ENCODE measurements around the gene SPOCK2. TPM values are rescaled to one million over a fixed set of nuclear protein-coding genes. Genes with fewer than 3 reads are reported as not detected.
A peak's percentile ranks its signal among the peaks of the same experiment; 100 is the strongest.

SPOCK2 gene
- total RNA-seq, 2 experiments from 2014 or later: 976 to 998 TPM

DNA sequence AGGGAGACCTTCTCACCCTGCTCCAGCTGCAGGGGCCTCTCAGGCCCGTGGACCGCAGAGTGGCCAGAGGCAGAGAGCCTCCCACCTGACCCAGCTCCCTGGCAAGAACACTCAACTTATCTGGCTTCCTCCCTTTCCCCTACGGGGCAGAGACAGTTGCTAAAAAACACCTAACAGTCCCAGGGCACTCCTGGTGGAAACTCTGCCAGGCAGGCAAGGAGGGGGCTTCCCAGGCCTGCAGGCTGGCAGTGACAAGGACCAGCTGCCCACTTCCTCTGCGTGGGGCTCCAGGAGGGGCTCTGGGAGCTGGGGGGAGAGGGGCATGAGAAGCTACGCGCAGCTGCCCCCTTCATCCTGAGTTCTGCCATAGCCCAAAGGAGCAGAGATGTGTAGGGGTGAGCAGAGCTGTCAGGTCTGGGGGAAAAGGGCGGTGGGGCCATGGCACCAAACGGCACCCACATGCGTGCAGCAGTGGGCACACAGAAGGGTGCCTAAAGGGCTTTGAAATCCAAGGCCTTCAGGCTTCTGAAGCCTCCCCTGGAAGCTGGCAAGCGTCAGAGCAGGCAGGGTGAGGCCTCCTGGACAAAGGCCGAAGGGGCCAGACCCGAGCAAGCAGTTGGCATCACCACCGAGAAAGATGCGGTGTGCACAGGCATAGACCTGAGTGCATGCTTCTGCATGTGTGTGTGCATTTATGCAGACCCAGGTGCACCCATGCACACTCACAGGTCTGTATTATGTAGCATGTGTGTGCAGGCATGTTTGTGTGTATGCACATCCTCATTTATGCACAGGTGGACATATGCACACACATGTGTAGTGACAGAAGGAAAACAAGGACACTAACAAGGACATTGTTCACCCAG, 14.4 kb downstream of the SPOCK2 start:
- DNase-seq (no peak), ATAC-seq (ENCODE audit: poor library complexity) (no peak)
- CTCF ChIA-PET: no interaction called here
- H3K4me1 Mint-ChIP-seq (ENCODE audit: low read depth): peaks cover 84% of the 10 kb centered on the region
- Histone ChIP-seq H3K36me3 (ENCODE audit: insufficient read depth, low read length) (peaks cover 88% of the 10 kb centered on the region), H3K27ac (ENCODE audit: low read depth in 1 of 2, low read length in 2 of 2) (peak overlapping the region; percentile 5 to 24), H3K4me3 (ENCODE audit: low read length) (no peak overlapping the region), H3K27me3 (ENCODE audit: control insufficient read depth in 1 of 2, insufficient read depth in 2 of 2, low read length in 2 of 2) (no peaks in the 10 kb centered on the region), H3K9me3 (ENCODE audit: control insufficient read depth in 1 of 2, insufficient read depth in 1 of 2, low read length in 2 of 2) (no peaks in the 10 kb centered on the region), H3K4me1 (ENCODE audit: insufficient read depth, low read length) (peaks cover 83% of the 10 kb centered on the region)
- TF ChIP-seq, protein P1, sequence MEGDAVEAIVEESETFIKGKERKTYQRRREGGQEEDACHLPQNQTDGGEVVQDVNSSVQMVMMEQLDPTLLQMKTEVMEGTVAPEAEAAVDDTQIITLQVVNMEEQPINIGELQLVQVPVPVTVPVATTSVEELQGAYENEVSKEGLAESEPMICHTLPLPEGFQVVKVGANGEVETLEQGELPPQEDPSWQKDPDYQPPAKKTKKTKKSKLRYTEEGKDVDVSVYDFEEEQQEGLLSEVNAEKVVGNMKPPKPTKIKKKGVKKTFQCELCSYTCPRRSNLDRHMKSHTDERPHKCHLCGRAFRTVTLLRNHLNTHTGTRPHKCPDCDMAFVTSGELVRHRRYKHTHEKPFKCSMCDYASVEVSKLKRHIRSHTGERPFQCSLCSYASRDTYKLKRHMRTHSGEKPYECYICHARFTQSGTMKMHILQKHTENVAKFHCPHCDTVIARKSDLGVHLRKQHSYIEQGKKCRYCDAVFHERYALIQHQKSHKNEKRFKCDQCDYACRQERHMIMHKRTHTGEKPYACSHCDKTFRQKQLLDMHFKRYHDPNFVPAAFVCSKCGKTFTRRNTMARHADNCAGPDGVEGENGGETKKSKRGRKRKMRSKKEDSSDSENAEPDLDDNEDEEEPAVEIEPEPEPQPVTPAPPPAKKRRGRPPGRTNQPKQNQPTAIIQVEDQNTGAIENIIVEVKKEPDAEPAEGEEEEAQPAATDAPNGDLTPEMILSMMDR (IDR thresholded peaks at IDR 0.05): no peak
- H3K4me3 Mint-ChIP-seq: peak overlapping the region; percentile 62
- H3K27ac Mint-ChIP-seq: peak overlapping the region; percentile 85
- H3K27me3 Mint-ChIP-seq: no peaks in the 10 kb centered on the region
- POLR2A ChIA-PET: interaction anchor here (1.3 to 4.7 kb wide), 3 partner anchors 11 to 16 kb away, joined by 3 to 28 read pairs (median 13); partner anchors contain the start of gene SPOCK2
- H3K36me3 Mint-ChIP-seq (ENCODE audit: low read depth): peaks cover 96% of the 10 kb centered on the region
- H3K9me3 Mint-ChIP-seq: no peaks in the 10 kb centered on the region
- intact Hi-C loops (cut with DNase I, micrococcal nuclease): loop anchor here in 1 of 2 experiments (5.0 kb wide), 1 partner anchor 148 kb away; no protein-coding TSS in a partner anchor

DNA sequence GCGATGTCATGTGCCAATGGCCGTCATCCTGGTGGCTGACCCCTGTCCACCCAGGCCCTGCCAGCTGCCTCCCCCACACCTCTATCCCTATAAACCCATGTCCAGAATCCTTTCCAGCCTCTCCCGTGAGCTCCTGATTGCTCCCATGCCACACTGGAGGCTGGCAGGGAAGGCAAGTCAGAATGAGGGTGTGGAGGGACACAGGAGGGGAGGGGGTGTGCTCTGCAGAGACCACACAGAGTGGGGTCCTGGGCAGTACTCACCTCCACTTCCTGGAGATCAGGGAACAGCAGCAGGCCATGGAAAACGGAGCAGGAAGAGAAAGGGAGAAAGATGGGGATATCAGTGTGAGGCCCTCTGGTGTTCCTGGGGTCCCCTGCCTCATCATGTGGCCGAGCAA, 15.7 kb downstream of the SPOCK2 start:
- H3K27me3 ChIP-seq (ENCODE audit: control insufficient read depth in 1 of 2, insufficient read depth in 2 of 2, low read length in 2 of 2): no peaks in the 10 kb centered on the region
- H3K36me3 ChIP-seq (ENCODE audit: insufficient read depth, low read length): peaks cover 96% of the 10 kb centered on the region
- ChIA-PET POLR2A (interaction anchor here (0.6 to 4.7 kb wide), 5 partner anchors 11 to 1685 kb away, joined by 3 to 28 read pairs (median 5); partner anchors contain the start of gene SPOCK2), CTCF (no interaction called here)
- Mint-ChIP-seq H3K27me3 (no peaks in the 10 kb centered on the region), H3K4me3 (no peak overlapping the region), H3K36me3 (ENCODE audit: low read depth) (peaks cover 100% of the 10 kb centered on the region), H3K9me3 (no peaks in the 10 kb centered on the region), H3K4me1 (ENCODE audit: low read depth) (peaks cover 77% of the 10 kb centered on the region), H3K27ac (peak overlapping the region; percentile 85)
- H3K4me3 ChIP-seq (ENCODE audit: low read length): no peak overlapping the region
- peaks cover 77% of the 10 kb centered on the region for H3K4me1 ChIP-seq (ENCODE audit: insufficient read depth, low read length)
- TF ChIP-seq, protein P1 (IDR thresholded peaks at IDR 0.05): no peak
- peak overlapping the region in 1 of 2 donors; percentile 26 for H3K27ac ChIP-seq (ENCODE audit: low read depth in 1 of 2, low read length in 2 of 2)
- H3K9me3 ChIP-seq (ENCODE audit: control insufficient read depth in 1 of 2, insufficient read depth in 1 of 2, low read length in 2 of 2): no peaks in the 10 kb centered on the region
- DNase-seq (no peak), ATAC-seq (ENCODE audit: poor library complexity) (no peak)
- intact Hi-C loops (cut with DNase I, micrococcal nuclease): loop anchor here in 1 of 2 experiments (5.0 kb wide), 1 partner anchor 150 kb away; no protein-coding TSS in a partner anchor

DNA sequence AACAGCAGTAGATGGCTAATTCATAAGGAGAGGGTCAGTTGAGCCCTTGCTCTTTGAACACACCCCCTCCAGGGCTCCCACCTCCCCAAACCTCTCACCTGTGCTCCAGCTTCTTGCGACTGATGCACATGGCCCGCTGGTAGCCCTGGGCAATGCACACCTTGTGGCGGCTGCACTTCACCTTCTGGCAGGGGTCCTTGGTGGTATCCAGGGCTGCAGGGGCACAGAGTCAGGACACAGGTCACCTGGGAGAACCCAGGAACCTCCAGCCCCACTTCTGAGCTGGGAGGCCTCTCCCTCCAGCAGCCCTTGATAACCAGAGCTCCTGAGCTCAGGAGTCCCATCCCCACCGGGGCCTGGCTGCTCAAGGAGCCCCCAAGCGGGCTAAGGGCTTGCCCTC, 16.3 kb downstream of the SPOCK2 start:
- Histone ChIP-seq H3K4me1 (ENCODE audit: insufficient read depth, low read length) (peaks cover 71% of the 10 kb centered on the region), H3K4me3 (ENCODE audit: low read length) (no peak overlapping the region), H3K27me3 (ENCODE audit: control insufficient read depth in 1 of 2, insufficient read depth in 2 of 2, low read length in 2 of 2) (no peaks in the 10 kb centered on the region), H3K9me3 (ENCODE audit: control insufficient read depth in 1 of 2, insufficient read depth in 1 of 2, low read length in 2 of 2) (no peaks in the 10 kb centered on the region), H3K27ac (ENCODE audit: low read depth in 1 of 2, low read length in 2 of 2) (no peak overlapping the region), H3K36me3 (ENCODE audit: insufficient read depth, low read length) (peaks cover 97% of the 10 kb centered on the region)
- ChIA-PET POLR2A (interaction anchor here (1.4 to 4.7 kb wide), 3 partner anchors 10 to 17 kb away, joined by 5 to 28 read pairs (median 13); partner anchors contain the start of gene SPOCK2), CTCF (no interaction called here)
- Mint-ChIP-seq H3K27me3 (no peaks in the 10 kb centered on the region), H3K4me3 (peak overlapping the region; percentile 62), H3K4me1 (ENCODE audit: low read depth) (peaks cover 71% of the 10 kb centered on the region), H3K36me3 (ENCODE audit: low read depth) (peaks cover 100% of the 10 kb centered on the region), H3K9me3 (no peaks in the 10 kb centered on the region), H3K27ac (peak overlapping the region; percentile 85)
- DNase-seq: no peak
- intact Hi-C loops (cut with DNase I, micrococcal nuclease): loop anchor here in 1 of 2 experiments (5.0 kb wide), 1 partner anchor 150 kb away; no protein-coding TSS in a partner anchor
- TF ChIP-seq, protein P1 (IDR thresholded peaks at IDR 0.05): no peak
- ATAC-seq (ENCODE audit: poor library complexity): no peak

Data from CD4-positive, alpha-beta T cell (primary cell).